Lung (tissue), 12 donors: ENCODE measurements around the gene COL15A1. TPM values are rescaled to one million over a fixed set of nuclear protein-coding genes. Genes with fewer than 3 reads are reported as not detected.

Experiments
- ATAC-seq: fragments of 200-7000 bp; cut with Tn5 transposase; one replicate; pipeline ENCODE4 v1.9.1; 2020; ENCODE audit warnings: moderate number of reproducible peaks; ENCODE audit not compliant: insufficient read depth, low FRiP score
- DNase-seq, 3 donors: peaks; one replicate each; pipeline ENCODE4 v3.0.0-alpha.2; 2013 to 2017
- H3K27ac ChIP-seq, 2 donors: one replicate each; pipeline ENCODE4 v1.5.1; 2013; ENCODE audit warnings: mild to moderate bottlenecking in 2 of 2, moderate library complexity in 2 of 2, control low read depth in 1 of 2, inconsistent platforms in 1 of 2, low read depth in 1 of 2, low read length in 1 of 2
- H3K27me3 ChIP-seq, 3 donors: one replicate each; pipeline ENCODE4 v1.5.1; 2013; ENCODE audit warnings: low read length in 2 of 3; ENCODE audit not compliant: control insufficient read depth in 3 of 3, insufficient read depth in 3 of 3
- H3K36me3 ChIP-seq, 4 donors: one replicate each; pipeline ENCODE4 v1.5.1; 2013; ENCODE audit warnings: low read length in 4 of 4, mild to moderate bottlenecking in 1 of 4, moderate library complexity in 1 of 4; ENCODE audit not compliant: control insufficient read depth in 4 of 4, insufficient read depth in 4 of 4
- H3K4me1 ChIP-seq, 5 donors: one replicate each; pipeline ENCODE4 v1.5.1; 2013; ENCODE audit warnings: low read length in 5 of 5, mild to moderate bottlenecking in 2 of 5, moderate library complexity in 1 of 5; ENCODE audit not compliant: control insufficient read depth in 5 of 5, insufficient read depth in 5 of 5
- H3K4me3 ChIP-seq: one replicate; pipeline ENCODE4 v1.5.1; 2013; ENCODE audit warnings: mild to moderate bottlenecking, control low read depth, moderate library complexity
- H3K9ac ChIP-seq, 2 donors: one replicate each; pipeline ENCODE4 v1.5.1; 2013; ENCODE audit warnings: low read length in 2 of 2, control low read depth in 1 of 2; ENCODE audit not compliant: insufficient read depth in 1 of 2
- H3K9me3 ChIP-seq, 4 donors: one replicate each; pipeline ENCODE4 v1.5.1; 2013; ENCODE audit warnings: low read length in 3 of 4, mild to moderate bottlenecking in 1 of 4, moderate library complexity in 1 of 4; ENCODE audit not compliant: control insufficient read depth in 4 of 4, insufficient read depth in 3 of 4
- WGBS, 2 donors: extraction: QIAGEN DNeasy Blood & Tissue Kit; methylation state at CpG; one replicate each; pipeline ENCODE4 v1.1.7; 2013; 5-methylcytosine and 5-hydroxymethylcytosine counted together
- polyA plus RNA-seq, 2 donors: library from polyadenylated mRNA; stranded (reverse); fragments of 200-250 nt; gene quantifications; one replicate each; pipeline ENCODE4 v1.2.1, GENCODE V29; 2013
- total RNA-seq, 2 donors: library from RNA; depleted of rRNA in 1 of 2; stranded (reverse); fragments of >200 nt in 1 of 2; gene quantifications; one replicate each; pipeline ENCODE4 v1.2.1, GENCODE V29; 2014 to 2021
- TF ChIP-seq, protein P1 (sequence below): IDR thresholded peaks from 2 replicates; pipeline ENCODE4 v1.5.1; 2012; ENCODE audit warnings: mild to moderate bottlenecking; ENCODE audit errors: control extremely low read depth, extremely low read depth
- donor health status: control.
- donor health status: control.
- donor health status: Bipolar disorder and iron deficiency.
- donor health status: healthy.
- donor health status: DM: yes; HTN: yes; CAD: no.

The COL15A1 gene
- total and polyA plus RNA-seq, 4 donors, result 2.9 to 40.5 (median 8.5) TPM

DNA sequence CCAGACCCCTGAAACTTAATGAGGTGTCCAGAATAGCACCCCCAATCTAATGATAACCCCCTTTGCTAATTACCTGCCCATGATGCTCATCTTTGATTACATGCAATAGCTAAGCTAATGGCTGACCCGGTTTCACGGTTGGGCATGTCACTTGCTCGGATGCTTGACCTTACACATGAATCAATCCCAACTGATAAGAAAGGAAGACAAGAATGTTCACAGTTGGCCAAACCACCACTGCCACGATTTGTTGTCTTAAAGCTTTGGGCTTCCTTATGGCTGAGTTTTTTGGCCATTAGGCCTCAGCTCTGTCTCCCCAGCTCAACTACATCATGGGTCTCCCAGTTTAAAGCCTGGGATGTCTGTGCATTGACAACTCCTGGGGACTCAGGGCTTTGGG is 108.1 kb downstream of the COL15A1 start:
- Histone ChIP-seq H3K36me3 (peaks cover 0 to 2% (median 0%) of the 10 kb centered on the region in 4 donors), H3K27me3 (no peaks in the 10 kb centered on the region), H3K9me3 (no peaks in the 10 kb centered on the region), H3K27ac (no peak overlapping the region), H3K4me1 (peaks cover 0 to 19% (median 4%) of the 10 kb centered on the region in 5 donors), H3K9ac (no peak overlapping the region), H3K4me3 (no peak overlapping the region)
- TF ChIP-seq, protein P1, sequence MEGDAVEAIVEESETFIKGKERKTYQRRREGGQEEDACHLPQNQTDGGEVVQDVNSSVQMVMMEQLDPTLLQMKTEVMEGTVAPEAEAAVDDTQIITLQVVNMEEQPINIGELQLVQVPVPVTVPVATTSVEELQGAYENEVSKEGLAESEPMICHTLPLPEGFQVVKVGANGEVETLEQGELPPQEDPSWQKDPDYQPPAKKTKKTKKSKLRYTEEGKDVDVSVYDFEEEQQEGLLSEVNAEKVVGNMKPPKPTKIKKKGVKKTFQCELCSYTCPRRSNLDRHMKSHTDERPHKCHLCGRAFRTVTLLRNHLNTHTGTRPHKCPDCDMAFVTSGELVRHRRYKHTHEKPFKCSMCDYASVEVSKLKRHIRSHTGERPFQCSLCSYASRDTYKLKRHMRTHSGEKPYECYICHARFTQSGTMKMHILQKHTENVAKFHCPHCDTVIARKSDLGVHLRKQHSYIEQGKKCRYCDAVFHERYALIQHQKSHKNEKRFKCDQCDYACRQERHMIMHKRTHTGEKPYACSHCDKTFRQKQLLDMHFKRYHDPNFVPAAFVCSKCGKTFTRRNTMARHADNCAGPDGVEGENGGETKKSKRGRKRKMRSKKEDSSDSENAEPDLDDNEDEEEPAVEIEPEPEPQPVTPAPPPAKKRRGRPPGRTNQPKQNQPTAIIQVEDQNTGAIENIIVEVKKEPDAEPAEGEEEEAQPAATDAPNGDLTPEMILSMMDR, result no peak
- peak in 1 of 3 donors; percentile 32 for DNase-seq
- ATAC-seq, result no peak
- 67 to 88% methylated on average over 4 of the region's 4 CpGs for WGBS, 2 donors

DNA sequence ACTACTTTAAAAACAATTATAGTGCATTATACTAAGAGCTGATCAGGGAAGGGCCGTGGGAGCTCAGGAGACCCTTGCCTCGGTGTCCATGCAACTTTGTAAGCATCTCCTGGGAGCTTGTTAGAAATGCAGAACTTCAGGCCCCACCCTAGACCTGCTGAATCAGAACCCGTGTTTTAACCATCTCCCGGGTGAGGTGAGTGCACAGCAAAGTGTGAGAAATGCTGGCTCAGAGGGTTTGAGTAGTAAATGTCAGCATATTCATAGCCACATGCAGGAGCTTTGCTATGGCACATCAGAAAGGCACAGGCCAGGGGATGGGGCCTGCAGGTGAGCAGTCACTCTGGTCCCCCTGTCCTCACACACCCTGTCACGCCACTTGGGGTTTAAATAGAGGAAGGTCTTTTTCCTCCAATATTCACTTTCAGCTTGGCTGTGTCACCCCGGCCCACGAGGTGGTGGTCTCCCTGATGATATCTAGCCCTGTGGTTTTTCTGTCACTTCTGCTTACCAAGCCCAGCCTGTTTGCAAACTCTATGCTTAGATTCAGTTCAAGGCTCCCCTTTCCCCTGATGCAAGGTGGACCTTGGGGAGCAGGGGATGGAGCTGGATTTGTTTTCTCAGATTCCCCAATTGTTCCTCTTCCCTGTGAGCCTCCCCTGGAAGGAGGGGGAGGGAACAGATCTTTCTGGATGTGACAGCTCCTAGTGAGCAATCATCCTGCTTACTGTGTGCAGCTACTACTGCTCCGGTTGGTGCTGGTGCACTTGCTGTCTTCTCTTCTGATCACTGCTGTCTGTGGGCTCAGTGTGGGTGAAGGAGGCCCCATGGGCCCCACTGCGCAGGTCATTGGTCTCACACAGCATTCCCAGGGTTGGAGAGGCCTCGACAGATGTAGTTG is 109.4 kb downstream of the COL15A1 start:
- DNase-seq (no peak), ATAC-seq (no peak)
- 63 to 74% methylated on average over 10 of the region's 10 CpGs for WGBS, 2 donors
- Histone ChIP-seq H3K9me3 (no peaks in the 10 kb centered on the region), H3K9ac (no peak overlapping the region), H3K4me3 (no peak overlapping the region), H3K27me3 (no peaks in the 10 kb centered on the region), H3K36me3 (peaks cover 0 to 2% (median 0%) of the 10 kb centered on the region in 4 donors), H3K27ac (no peak overlapping the region), H3K4me1 (peaks cover 0 to 19% (median 4%) of the 10 kb centered on the region in 5 donors)
- TF ChIP-seq, protein P1, result no peak

DNA sequence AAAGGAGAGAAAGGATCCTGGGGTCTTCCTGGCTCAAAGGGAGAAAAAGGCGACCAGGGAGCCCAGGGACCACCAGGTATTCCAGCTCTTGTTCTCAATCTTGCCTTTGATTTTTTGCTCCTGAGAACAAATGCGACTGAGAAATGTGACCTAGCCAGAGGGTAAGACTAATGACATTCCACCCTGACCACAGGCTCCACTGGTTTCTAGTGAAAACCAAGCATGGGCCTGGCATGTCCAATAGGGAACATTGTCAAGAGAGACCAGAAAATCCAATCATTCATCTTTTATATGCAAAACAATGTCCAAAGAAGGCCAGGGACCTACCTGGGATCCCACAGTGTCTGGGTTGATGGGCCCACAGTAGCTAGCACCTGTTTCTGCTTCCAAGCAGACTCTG is 110.9 kb downstream of the COL15A1 start:
- 91 to 98% methylated on average over 2 of the region's 2 CpGs for WGBS, 2 donors
- TF ChIP-seq, protein P1, result no peak
- H3K27me3 ChIP-seq, result no peaks in the 10 kb centered on the region
- ATAC-seq (no peak), DNase-seq (no peak)
- H3K9ac ChIP-seq, result no peak overlapping the region
- H3K9me3 ChIP-seq, result no peaks in the 10 kb centered on the region
- no peak overlapping the region for H3K4me3 ChIP-seq
- H3K36me3 ChIP-seq, result peaks cover 0 to 2% (median 0%) of the 10 kb centered on the region in 4 donors
- H3K4me1 ChIP-seq, result peaks cover 0 to 19% (median 4%) of the 10 kb centered on the region in 5 donors
- H3K27ac ChIP-seq, result no peak overlapping the region
